Astrocyte of the cerebellum (primary cell): ENCODE measurements around the gene STXBP3.
"Not testable (repeated sequence)": the region's sequence is repeated elsewhere in the genome, so short reads cannot be mapped to it uniquely, and the experiment has no call there.

Experiments used
- DNase-seq: peaks from one replicate; pipeline ENCODE4 v3.0.0-alpha.2; 2011; ENCODE audit warnings: low read depth
- H3K4me3 ChIP-seq: 2 replicates; pipeline ENCODE4 v1.5.1; 2011; ENCODE audit warnings: mild to moderate bottlenecking, low read depth, low read length, moderate library complexity
- in situ Hi-C: cut with HindIII; loops from 2 replicates; pipeline ENCODE4 v1.10.0; 2017; ENCODE audit warnings: low sequenced_read_pairs
- TF ChIP-seq, protein P1 (sequence below): IDR thresholded peaks from 2 replicates; pipeline ENCODE4 v1.5.1; 2012; ENCODE audit warnings: low read length, low read depth, moderate library complexity, mild to moderate bottlenecking; ENCODE audit errors: missing control alignments

The STXBP3 gene, protein sequence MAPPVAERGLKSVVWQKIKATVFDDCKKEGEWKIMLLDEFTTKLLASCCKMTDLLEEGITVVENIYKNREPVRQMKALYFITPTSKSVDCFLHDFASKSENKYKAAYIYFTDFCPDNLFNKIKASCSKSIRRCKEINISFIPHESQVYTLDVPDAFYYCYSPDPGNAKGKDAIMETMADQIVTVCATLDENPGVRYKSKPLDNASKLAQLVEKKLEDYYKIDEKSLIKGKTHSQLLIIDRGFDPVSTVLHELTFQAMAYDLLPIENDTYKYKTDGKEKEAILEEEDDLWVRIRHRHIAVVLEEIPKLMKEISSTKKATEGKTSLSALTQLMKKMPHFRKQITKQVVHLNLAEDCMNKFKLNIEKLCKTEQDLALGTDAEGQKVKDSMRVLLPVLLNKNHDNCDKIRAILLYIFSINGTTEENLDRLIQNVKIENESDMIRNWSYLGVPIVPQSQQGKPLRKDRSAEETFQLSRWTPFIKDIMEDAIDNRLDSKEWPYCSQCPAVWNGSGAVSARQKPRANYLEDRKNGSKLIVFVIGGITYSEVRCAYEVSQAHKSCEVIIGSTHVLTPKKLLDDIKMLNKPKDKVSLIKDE

DNA sequence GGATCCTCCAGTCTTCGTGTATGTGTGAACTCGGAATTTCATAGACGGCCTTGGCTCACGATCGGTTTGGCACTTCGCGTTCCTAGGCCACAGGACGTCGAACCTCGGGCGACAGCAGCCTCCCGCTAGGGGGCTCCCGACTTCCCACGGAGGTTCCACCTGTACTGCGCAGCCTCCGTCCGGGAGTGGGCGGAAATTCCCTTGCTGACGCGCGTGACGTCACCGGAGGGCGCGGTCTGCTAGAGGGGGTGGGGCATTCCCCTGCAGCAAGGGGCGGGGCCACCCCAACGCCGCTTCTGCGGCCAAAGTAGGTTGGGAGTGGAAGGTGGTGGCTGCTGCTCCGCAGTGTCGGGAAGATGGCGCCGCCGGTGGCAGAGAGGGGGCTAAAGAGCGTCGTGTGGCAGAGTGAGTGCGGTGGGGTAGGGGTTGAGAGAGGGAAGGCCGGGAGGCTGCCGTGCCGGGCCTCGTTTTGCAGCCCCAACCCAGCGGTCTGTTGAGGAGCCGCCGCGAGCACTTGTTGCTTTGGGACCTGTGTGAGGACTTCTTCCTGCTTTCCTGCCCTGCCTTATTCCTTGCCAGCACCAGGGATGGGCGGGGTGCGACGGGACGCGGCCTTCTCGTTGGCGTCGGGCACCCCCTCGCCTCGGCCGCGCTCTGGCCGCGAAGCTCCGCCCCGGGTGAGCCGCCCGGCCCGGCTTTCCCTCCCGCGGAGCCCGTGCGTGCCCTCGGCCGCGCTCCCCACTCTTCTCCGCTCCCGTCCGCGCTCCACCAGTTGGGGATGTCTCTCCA lies at the start of gene STXBP3:
TSS of gene STXBP3 (plus strand) at position 293 of the 789 bp plus-strand sequence. CDS start at position 357, 64 bp downstream.
- in situ Hi-C loops, result no loop called here
- TF ChIP-seq, protein P1, sequence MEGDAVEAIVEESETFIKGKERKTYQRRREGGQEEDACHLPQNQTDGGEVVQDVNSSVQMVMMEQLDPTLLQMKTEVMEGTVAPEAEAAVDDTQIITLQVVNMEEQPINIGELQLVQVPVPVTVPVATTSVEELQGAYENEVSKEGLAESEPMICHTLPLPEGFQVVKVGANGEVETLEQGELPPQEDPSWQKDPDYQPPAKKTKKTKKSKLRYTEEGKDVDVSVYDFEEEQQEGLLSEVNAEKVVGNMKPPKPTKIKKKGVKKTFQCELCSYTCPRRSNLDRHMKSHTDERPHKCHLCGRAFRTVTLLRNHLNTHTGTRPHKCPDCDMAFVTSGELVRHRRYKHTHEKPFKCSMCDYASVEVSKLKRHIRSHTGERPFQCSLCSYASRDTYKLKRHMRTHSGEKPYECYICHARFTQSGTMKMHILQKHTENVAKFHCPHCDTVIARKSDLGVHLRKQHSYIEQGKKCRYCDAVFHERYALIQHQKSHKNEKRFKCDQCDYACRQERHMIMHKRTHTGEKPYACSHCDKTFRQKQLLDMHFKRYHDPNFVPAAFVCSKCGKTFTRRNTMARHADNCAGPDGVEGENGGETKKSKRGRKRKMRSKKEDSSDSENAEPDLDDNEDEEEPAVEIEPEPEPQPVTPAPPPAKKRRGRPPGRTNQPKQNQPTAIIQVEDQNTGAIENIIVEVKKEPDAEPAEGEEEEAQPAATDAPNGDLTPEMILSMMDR, result peak; percentile 98
- H3K4me3 ChIP-seq, result peak within 1 kb of the TSS; percentile 84
- DNase-seq, result peak; percentile 94

DNA sequence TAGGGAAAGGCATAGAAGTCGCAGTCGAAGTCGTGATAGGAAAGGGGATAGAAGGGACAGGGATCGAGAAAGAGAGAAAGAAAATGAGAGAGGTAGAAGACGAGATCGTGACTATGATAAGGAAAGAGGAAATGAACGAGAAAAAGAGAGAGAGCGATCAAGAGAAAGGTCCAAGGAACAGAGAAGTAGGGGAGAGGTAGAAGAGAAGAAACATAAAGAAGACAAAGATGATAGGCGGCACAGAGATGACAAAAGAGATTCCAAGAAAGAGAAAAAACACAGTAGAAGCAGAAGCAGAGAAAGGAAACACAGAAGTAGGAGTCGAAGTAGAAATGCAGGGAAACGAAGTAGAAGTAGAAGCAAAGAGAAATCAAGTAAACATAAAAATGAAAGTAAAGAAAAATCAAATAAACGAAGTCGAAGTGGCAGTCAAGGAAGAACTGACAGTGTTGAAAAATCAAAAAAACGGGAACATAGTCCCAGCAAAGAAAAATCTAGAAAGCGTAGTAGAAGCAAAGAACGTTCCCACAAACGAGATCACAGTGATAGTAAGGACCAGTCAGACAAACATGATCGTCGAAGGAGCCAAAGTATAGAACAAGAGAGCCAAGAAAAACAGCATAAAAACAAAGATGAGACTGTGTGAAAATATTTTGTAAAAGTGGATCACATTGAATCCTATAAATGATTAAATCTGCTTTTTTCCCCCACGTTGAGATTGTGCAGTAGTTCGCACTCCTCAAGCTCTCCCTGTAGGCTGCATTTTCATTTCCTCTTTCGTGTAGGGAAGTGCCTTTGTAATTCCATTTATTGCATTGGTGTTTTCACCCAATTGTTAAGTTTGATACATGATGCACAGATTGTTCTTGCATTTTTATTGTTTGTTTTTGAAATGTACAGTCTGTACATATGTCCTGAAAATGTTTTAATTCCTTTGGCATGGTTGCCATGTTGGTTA lies 46.8 kb upstream of the STXBP3 start:
- in situ Hi-C loops, result no loop called here
- TF ChIP-seq, protein P1, result no peak

DNA sequence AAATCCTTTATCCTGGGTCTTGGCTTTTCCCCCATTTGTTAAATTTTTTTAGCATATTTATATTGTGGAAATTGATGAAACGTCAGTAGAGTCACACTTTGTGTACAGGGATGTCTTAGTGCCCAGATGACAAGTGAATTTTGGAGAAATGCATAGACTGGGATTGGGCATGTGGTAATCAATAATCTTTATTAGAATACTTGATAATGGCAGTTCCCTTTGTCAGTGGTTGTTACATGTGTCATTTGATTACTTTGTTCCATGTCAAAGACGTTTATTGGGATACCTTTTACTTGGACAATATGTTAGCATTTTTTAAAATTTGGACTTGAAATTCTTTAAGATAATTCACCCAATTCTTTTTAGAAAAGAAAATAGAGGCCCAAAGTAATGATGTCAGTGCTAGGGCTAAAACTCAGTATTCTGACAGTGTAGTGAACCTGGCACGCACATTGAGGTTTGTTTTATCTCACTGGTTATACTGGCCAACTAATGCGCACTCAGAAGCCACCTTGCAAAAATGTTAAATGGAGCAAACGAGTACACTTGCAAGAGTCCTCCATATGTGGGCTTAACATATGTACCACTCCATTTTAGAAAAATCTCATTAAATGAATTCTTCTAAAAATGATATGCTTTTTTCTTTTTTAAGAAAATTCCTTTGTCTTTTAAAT lies 45.2 kb upstream of the STXBP3 start:
- DNase-seq, result no peak
- no peak overlapping the region for H3K4me3 ChIP-seq
- in situ Hi-C loops, result no loop called here
- TF ChIP-seq, protein P1, result no peak

More for the DNA sequence above, 46.8 kb upstream of the STXBP3 start:
- H3K4me3 ChIP-seq, result no peak overlapping the region
- DNase-seq, result no peak

DNA sequence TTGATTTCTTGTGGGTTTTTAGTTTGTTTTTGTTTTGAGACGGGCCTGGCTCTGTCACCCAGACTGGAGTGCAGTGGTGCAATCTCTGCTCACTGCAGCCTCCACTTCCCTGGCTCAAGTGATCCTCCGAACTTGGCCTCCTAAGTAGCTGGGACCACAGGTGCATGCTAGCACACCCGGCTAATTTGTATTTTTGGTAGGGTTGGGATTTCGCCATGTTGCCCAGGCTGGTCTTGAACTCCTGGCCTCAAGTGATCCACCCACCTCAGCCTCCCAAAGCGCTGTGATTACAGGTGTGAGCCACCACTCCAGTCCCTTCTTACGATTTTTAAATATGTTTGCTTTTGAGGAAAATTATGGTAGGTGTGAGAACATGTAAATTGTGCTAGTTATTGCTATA lies 44.4 kb upstream of the STXBP3 start:
- DNase-seq, in situ Hi-C loops, H3K4me3 ChIP-seq: not testable (repeated sequence)

DNA sequence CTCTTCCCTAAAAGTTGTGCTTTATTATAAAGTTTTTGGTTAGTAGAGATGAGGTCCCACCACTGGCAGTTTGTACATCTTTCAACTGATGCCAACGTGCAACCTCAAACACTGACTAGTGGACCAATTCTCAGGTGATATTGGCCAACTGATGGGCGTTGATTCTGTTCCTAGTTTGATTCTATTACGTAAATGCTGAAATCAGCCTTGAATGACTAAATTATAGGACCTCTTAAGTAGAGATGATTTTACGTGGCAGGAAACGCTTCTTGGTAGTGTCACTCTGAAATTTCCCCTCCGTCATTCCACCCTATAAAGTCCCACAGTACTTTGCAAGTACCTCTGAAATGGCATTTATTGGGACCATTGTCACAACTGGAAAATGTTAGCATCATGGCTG lies 42.5 kb upstream of the STXBP3 start:
- in situ Hi-C loops, result no loop called here

DNA sequence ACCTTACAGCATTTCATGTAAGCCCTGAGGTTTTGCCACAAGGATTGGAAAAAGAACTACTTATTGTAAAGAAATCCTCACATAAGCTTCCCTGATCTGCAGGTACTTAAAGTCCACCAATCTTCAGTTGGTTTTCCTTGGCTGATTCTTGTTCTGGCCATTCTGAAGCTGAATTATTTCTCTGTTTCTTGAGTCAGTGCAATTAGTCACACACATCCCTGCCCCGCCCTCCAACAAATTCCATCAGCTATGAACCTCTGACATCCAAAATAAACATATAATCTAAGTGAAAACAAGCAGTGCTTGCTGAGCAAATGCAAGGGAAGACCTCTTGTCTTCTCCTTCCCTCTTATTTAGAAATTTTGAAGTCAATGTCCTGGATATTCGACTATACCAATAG lies 42.0 kb upstream of the STXBP3 start:
- peak; percentile 29 for DNase-seq
- no peak overlapping the region for H3K4me3 ChIP-seq
- TF ChIP-seq, protein P1, result no peak
- in situ Hi-C loops, result no loop called here

More for the DNA sequence above, 42.5 kb upstream of the STXBP3 start:
- no peak overlapping the region for H3K4me3 ChIP-seq
- no peak for DNase-seq
- TF ChIP-seq, protein P1, result no peak
